ENCODE data around the gene ITPR3.

The ITPR3 gene

GRCh38 chr6:33738153-33738552 lies 117.0 kb downstream of the ITPR3 start:
- TF ChIP-seq, protein P1, sequence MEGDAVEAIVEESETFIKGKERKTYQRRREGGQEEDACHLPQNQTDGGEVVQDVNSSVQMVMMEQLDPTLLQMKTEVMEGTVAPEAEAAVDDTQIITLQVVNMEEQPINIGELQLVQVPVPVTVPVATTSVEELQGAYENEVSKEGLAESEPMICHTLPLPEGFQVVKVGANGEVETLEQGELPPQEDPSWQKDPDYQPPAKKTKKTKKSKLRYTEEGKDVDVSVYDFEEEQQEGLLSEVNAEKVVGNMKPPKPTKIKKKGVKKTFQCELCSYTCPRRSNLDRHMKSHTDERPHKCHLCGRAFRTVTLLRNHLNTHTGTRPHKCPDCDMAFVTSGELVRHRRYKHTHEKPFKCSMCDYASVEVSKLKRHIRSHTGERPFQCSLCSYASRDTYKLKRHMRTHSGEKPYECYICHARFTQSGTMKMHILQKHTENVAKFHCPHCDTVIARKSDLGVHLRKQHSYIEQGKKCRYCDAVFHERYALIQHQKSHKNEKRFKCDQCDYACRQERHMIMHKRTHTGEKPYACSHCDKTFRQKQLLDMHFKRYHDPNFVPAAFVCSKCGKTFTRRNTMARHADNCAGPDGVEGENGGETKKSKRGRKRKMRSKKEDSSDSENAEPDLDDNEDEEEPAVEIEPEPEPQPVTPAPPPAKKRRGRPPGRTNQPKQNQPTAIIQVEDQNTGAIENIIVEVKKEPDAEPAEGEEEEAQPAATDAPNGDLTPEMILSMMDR (IDR thresholded peaks at IDR 0.05; ENCODE audit: low read depth, low read length): no peak
- no peak for DNase-seq (ENCODE audit: low read depth, low spot score)
- no peak overlapping the region for H3K4me3 ChIP-seq (ENCODE audit: low read depth, low read length)
- in situ Hi-C loops (cut with HindIII; ENCODE audit: low sequenced_read_pairs): no loop called here

- TF ChIP-seq, protein P1 (IDR thresholded peaks at IDR 0.05; ENCODE audit: low read depth, low read length): no peak
- no peak for DNase-seq (ENCODE audit: low read depth, low spot score)
- no peak overlapping the region for H3K4me3 ChIP-seq (ENCODE audit: low read depth, low read length)
- in situ Hi-C loops (cut with HindIII; ENCODE audit: low sequenced_read_pairs): no loop called here
These were observed 117.8 kb downstream of the ITPR3 start for GRCh38 chr6:33738879-33739278.

DNA sequence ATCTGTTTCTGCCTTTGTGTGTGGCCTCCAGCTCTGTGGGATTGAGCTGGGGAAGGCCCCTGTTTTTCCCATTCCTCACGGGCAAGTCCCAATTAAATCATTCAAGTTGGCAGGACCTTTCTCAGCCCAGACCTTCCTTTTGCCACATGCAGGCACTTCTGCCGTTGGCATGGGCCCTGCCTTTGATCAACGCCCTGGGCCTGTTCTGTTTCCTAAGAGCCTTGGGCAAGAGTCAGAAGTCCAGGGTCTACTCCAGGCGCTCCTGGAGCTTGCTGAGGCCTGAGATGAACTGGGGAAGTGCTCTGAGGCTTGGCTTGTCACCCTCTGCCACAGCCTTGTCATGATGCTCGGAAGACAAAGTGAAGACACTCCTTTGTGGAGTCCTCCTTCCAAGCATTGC lies 118.4 kb downstream of the ITPR3 start:
- in situ Hi-C loops (cut with HindIII; ENCODE audit: low sequenced_read_pairs): no loop called here
- TF ChIP-seq, protein P1 (IDR thresholded peaks at IDR 0.05; ENCODE audit: low read depth, low read length): no peak
- no peak for DNase-seq (ENCODE audit: low read depth, low spot score)
- no peak overlapping the region for H3K4me3 ChIP-seq (ENCODE audit: low read depth, low read length)

DNA sequence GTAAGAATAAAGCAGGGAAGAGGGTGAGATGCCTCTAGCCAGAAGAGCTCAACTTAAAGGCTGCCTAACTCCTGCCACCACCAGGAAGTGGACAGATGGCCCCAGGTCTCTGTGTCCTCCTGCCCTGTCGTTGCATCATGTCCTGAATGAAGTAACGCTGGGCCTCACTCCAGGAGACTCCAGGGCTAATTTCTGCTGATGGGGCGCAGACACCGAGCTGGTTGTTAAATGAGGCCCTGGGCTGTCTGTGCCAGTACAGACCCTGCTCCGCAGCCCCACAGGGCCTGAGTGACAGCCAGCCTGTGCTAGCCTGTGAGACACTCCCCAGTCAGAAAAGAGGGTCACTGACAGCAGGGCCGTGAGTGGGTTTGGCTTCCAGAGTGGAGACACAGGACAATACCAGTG lies 119.1 kb downstream of the ITPR3 start:
- in situ Hi-C loops (cut with HindIII; ENCODE audit: low sequenced_read_pairs): no loop called here
- DNase-seq (ENCODE audit: low read depth, low spot score): no peak
- TF ChIP-seq, protein P1 (IDR thresholded peaks at IDR 0.05; ENCODE audit: low read depth, low read length): no peak
- no peak overlapping the region for H3K4me3 ChIP-seq (ENCODE audit: low read depth, low read length)

DNA sequence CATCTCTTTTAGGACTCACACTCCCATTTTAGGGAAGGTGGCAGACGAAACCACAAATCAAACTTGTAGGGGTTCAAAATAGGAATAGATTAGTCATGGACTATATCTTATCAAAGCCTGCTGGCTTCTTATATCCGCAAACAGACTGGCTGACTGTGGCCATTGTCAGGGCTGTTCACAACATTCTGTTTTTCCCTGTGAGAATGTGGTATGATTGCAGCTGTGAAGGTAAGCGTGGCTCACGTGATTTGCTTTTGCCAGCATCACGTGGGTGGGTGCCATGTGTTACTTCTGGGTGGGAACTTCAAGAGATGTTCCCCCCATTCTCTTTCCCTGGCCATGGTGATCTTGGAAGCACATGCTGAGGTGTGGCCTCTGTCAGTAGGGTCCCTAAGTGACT lies 119.7 kb downstream of the ITPR3 start:
- in situ Hi-C loops (cut with HindIII; ENCODE audit: low sequenced_read_pairs): no loop called here
- H3K4me3 ChIP-seq (ENCODE audit: low read depth, low read length): no peak overlapping the region
- TF ChIP-seq, protein P1 (IDR thresholded peaks at IDR 0.05; ENCODE audit: low read depth, low read length): no peak
- no peak for DNase-seq (ENCODE audit: low read depth, low spot score)

GRCh38 chr6:33742092-33742491 lies 121.0 kb downstream of the ITPR3 start:
- TF ChIP-seq, protein P1 (IDR thresholded peaks at IDR 0.05; ENCODE audit: low read depth, low read length): no peak
- DNase-seq (ENCODE audit: low read depth, low spot score): no peak
- H3K4me3 ChIP-seq (ENCODE audit: low read depth, low read length): no peak overlapping the region
- in situ Hi-C loops (cut with HindIII; ENCODE audit: low sequenced_read_pairs): no loop called here

DNA sequence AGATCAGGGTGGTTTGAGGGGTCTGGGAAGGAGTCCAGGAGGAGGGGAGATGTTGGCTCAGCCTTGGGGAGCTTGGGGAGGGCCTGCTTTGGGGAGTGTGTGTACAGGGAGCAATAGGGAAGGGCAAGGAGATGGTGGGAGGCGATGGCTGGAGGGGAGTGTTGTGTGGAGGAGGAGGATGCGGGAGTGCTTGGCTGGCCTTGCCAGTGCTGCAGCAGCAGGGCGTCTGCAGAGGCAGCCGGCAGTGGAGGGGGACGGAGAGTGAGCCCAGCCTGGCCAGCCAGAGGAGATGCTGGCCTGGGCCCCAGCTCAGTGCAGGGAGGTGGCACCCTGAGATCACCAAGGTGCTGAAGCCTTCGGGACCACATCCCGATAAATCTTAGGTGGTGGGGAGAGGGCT lies 121.7 kb downstream of the ITPR3 start:
- H3K4me3 ChIP-seq (ENCODE audit: low read depth, low read length): no peak overlapping the region
- in situ Hi-C loops (cut with HindIII; ENCODE audit: low sequenced_read_pairs): no loop called here
- TF ChIP-seq, protein P1 (IDR thresholded peaks at IDR 0.05; ENCODE audit: low read depth, low read length): no peak
- DNase-seq (ENCODE audit: low read depth, low spot score): no peak

Data from astrocyte of the spinal cord (primary cell).